H1 (cell line): ENCODE data around the gene MMP24OS. TPM values are rescaled to one million over a fixed set of nuclear protein-coding genes. Genes with fewer than 3 reads are reported as not detected.

Experiments
- CTCF ChIA-PET: fragments of 300-600 bp; sonication (Branson Sonifier 250); formaldehyde crosslinking; loops from one replicate; lab custom pipeline; 2021; ENCODE audit not compliant: partially characterized antibody; lab: Charles Lee
- POLR2A ChIA-PET: fragments of 300-600 bp; sonication (Branson Sonifier 250); formaldehyde crosslinking; loops from one replicate; lab custom pipeline; 2021; ENCODE audit warnings: inconsistent platforms; ENCODE audit not compliant: partially characterized antibody; lab: Charles Lee
- DNase-seq, 2 experiments: peaks; one replicate each; pipeline versions ENCODE4 v3.0.0 to v3.0.0-alpha.2; 2010 to 2022; ENCODE audit warnings: low spot score in 2 of 2, low read depth in 1 of 2, mixed read lengths in 1 of 2
- FAIRE-seq: peaks from 2 replicates; lab custom pipeline; 2011; peaks lifted over from hg19 to GRCh38; lab: Jason Lieb, UNC
- H2AFZ ChIP-seq: 2 replicates; pipeline ENCODE4 v1.8.1; 2012; ENCODE audit warnings: low read length, inconsistent platforms
- H2AK5ac ChIP-seq: 2 replicates; pipeline ENCODE4 v1.6.1; 2013; ENCODE audit warnings: low read depth, low read length
- H2BK120ac ChIP-seq: replicated peaks from 2 replicates; pipeline ENCODE3; 2013; ENCODE audit warnings: low read depth, low read length, inconsistent platforms
- H2BK12ac ChIP-seq: 2 replicates; pipeline ENCODE4 v1.6.1; 2013; ENCODE audit warnings: low read depth, low read length
- H2BK15ac ChIP-seq: 2 replicates; pipeline ENCODE4 v1.6.1; 2013; ENCODE audit warnings: low read length
- H2BK20ac ChIP-seq: 2 replicates; pipeline ENCODE4 v1.6.1; 2013; ENCODE audit warnings: low read length
- H2BK5ac ChIP-seq: 2 replicates; pipeline ENCODE4 v1.6.1; 2013; ENCODE audit warnings: low read depth, low read length
- H3K14ac ChIP-seq: 2 replicates; pipeline ENCODE4 v1.6.1; 2013; ENCODE audit warnings: inconsistent platforms; ENCODE audit not compliant: insufficient read length
- H3K18ac ChIP-seq: 2 replicates; pipeline ENCODE4 v1.6.1; 2013; ENCODE audit warnings: low read length; ENCODE audit errors: extremely low read depth
- H3K23ac ChIP-seq: 2 replicates; pipeline ENCODE4 v1.6.1; 2013; ENCODE audit warnings: inconsistent platforms; ENCODE audit not compliant: insufficient read length
- H3K23me2 ChIP-seq: 2 replicates; pipeline ENCODE4 v1.6.1; 2013; ENCODE audit warnings: low read depth, low read length
- H3K27ac ChIP-seq: 2 replicates; pipeline ENCODE4 v1.6.1; 2011; ENCODE audit warnings: low read depth, low read length, inconsistent platforms
- H3K27me3 ChIP-seq, 4 experiments: replicated peaks in 1 of 4; 1 replicate in 1 of 4; 2 replicates in 3 of 4; pipeline versions ENCODE4 v1.6.1 to v1.8.1; 2011 to 2013; ENCODE audit warnings: low read length in 3 of 4, mild to moderate bottlenecking in 3 of 4, inconsistent platforms in 2 of 4, mixed read lengths in 2 of 4, moderate library complexity in 1 of 4; ENCODE audit not compliant: control insufficient read depth in 3 of 4, insufficient read depth in 3 of 4; ENCODE audit errors: extremely low read depth in 1 of 4
- H3K36me3 ChIP-seq, 4 experiments: 2 replicates each; pipeline versions ENCODE4 v1.6.1 to v1.8.1; 2011 to 2013; ENCODE audit warnings: mild to moderate bottlenecking in 4 of 4, low read length in 3 of 4, moderate library complexity in 2 of 4, control low read depth in 1 of 4, inconsistent platforms in 1 of 4; ENCODE audit not compliant: insufficient read depth in 4 of 4, control insufficient read depth in 2 of 4
- H3K4ac ChIP-seq: replicated peaks from 2 replicates; pipeline ENCODE3; 2013; ENCODE audit warnings: low read length, low read depth, mixed read lengths, inconsistent platforms; ENCODE audit not compliant: insufficient read length
- H3K4me1 ChIP-seq, 4 experiments: replicated peaks in 1 of 4; 1 replicate in 1 of 4; 2 replicates in 3 of 4; pipeline versions ENCODE4 v1.6.1 to v1.8.1; 2011 to 2013; ENCODE audit warnings: low read length in 3 of 4, inconsistent platforms in 2 of 4, mixed read lengths in 1 of 4; ENCODE audit not compliant: insufficient read depth in 4 of 4, control insufficient read depth in 3 of 4
- H3K4me2 ChIP-seq, 2 experiments: 2 replicates each; pipeline versions ENCODE4 v1.6.1 to v1.8.1; 2011 to 2013; ENCODE audit warnings: low read depth in 2 of 2, low read length in 2 of 2, control low read depth in 1 of 2, inconsistent platforms in 1 of 2, mild to moderate bottlenecking in 1 of 2; ENCODE audit not compliant: insufficient read depth in 1 of 2
- H3K4me3 ChIP-seq, 4 experiments: fragments of 200-600, 300-600 bp in 1 of 4; sonication (generic), shearing (Covaris generic), sonication (Bioruptor Twin) in 1 of 4; 2 replicates each; pipeline versions ENCODE4 v1.5.1 to v1.8.1; 2011 to 2016; ENCODE audit warnings: low read length in 4 of 4, low read depth in 3 of 4, control low read depth in 2 of 4, inconsistent platforms in 2 of 4, mild to moderate bottlenecking in 2 of 4, mixed read lengths in 1 of 4, moderate library complexity in 1 of 4; ENCODE audit not compliant: insufficient read depth in 2 of 4; ENCODE audit errors: extremely low read depth in 1 of 4
- H3K56ac ChIP-seq: replicated peaks from 2 replicates; pipeline ENCODE3; 2013; ENCODE audit warnings: low read depth, mild to moderate bottlenecking, mixed read lengths, low read length, inconsistent platforms; ENCODE audit not compliant: insufficient read length
- H3K79me1 ChIP-seq: 2 replicates; pipeline ENCODE4 v1.6.1; 2013; ENCODE audit warnings: low read depth, low read length, control low read depth
- H3K79me2 ChIP-seq, 2 experiments: 2 replicates each; pipeline versions ENCODE4 v1.6.1 to v1.8.1; 2012 to 2013; ENCODE audit warnings: low read length in 2 of 2, mild to moderate bottlenecking in 2 of 2, inconsistent platforms in 1 of 2; ENCODE audit not compliant: insufficient read depth in 2 of 2, control insufficient read depth in 1 of 2
- H3K9ac ChIP-seq, 4 experiments: replicated peaks in 1 of 4; 1 replicate in 1 of 4; 2 replicates in 3 of 4; pipeline versions ENCODE4 v1.6.1 to v1.8.1; 2011 to 2013; ENCODE audit warnings: low read depth in 3 of 4, low read length in 3 of 4, control low read depth in 2 of 4, mild to moderate bottlenecking in 2 of 4, moderate library complexity in 2 of 4, inconsistent platforms in 1 of 4; ENCODE audit errors: extremely low read depth in 1 of 4
- H3K9me3 ChIP-seq, 2 experiments: 2 replicates each; pipeline versions ENCODE4 v1.6.1 to v1.8.1; 2012 to 2013; ENCODE audit warnings: mild to moderate bottlenecking in 2 of 2, moderate library complexity in 2 of 2, control low read depth in 1 of 2, inconsistent platforms in 1 of 2, low read depth in 1 of 2, low read length in 1 of 2, mixed read lengths in 1 of 2; ENCODE audit not compliant: insufficient read depth in 2 of 2
- H4K20me1 ChIP-seq, 2 experiments: replicated peaks in 1 of 2; 2 replicates each; pipeline versions ENCODE3 to v1.8.1; 2011 to 2013; ENCODE audit warnings: inconsistent platforms in 2 of 2, low read length in 2 of 2, mild to moderate bottlenecking in 1 of 2; ENCODE audit not compliant: insufficient read depth in 2 of 2, control insufficient read depth in 1 of 2
- H4K5ac ChIP-seq: 2 replicates; pipeline ENCODE4 v1.6.1; 2013; ENCODE audit warnings: low read length, low read depth, mixed read lengths, inconsistent platforms; ENCODE audit not compliant: insufficient read length
- H4K8ac ChIP-seq: 2 replicates; pipeline ENCODE4 v1.8.0; 2013; ENCODE audit warnings: mild to moderate bottlenecking, moderate library complexity, low read length, inconsistent platforms; ENCODE audit not compliant: insufficient read depth; ENCODE audit errors: extremely low read depth
- H4K91ac ChIP-seq: replicated peaks from 2 replicates; pipeline ENCODE3; 2013; ENCODE audit warnings: low read length, mixed read lengths, inconsistent platforms; ENCODE audit not compliant: insufficient read length
- CBX8 ChIP-seq: fragments of 300-800, 300-1000 bp; sonication (generic); IDR thresholded peaks from 2 replicates; pipeline ENCODE4 v1.7.1; 2016; ENCODE audit warnings: low read depth, low read length, borderline replicate concordance
- TAF7 ChIP-seq: optimal IDR thresholded peaks from 2 replicates; pipeline ENCODE3; 2011; ENCODE audit warnings: low read depth, mild to moderate bottlenecking, inconsistent platforms, low read length, moderate library complexity, borderline replicate concordance
- whole genome bisulfite sequencing, 2 experiments: shearing (Covaris generic) in 1 of 2; methylation state at CpG; one replicate each; pipeline versions ENCODE4 v1.1.6 to v1.1.7; 2013 to 2015; ENCODE audit warnings: low lambda C conversion rate in 2 of 2, mixed read lengths in 2 of 2, inconsistent platforms in 1 of 2, low coverage in 1 of 2, missing lambda C conversion rate in 1 of 2; ENCODE audit not compliant: insufficient replicate concordance in 2 of 2, insufficient coverage in 1 of 2, insufficient read length in 1 of 2; ENCODE audit errors: extremely low coverage in 1 of 2, missing lambda C conversion rate in 1 of 2; 5-methylcytosine and 5-hydroxymethylcytosine counted together
- polyA plus RNA-seq, 7 experiments: library from polyadenylated mRNA; depleted of rRNA in 3 of 7; stranded (reverse) in 5 of 7; unstranded in 2 of 7; fragments of >200 nt in 5 of 7; fragments of 200-250 nt in 2 of 7; gene quantifications; 1 replicate in 5 of 7; 2 replicates in 1 of 7; 4 replicates in 1 of 7; pipeline versions ENCODE4 v1.2.1 to v1.2.3, GENCODE V29; 2011 to 2013; ENCODE audit warnings: missing spikeins in 2 of 7, mixed read lengths in 2 of 7
- total RNA-seq: library from RNA; stranded (reverse); fragmentation: NEBNext Ultra II Directional; extraction: Animal tissue kit (Norgen Biotek cat#: 25700); gene quantifications from 2 replicates; pipeline ENCODE4 v1.2.1, GENCODE V29; 2021

MMP24OS gene
- total and polyA plus RNA-seq, 2 of the 8 experiments (the other 6 are each of a cell fraction or from before 2014, with no cell fraction given): 19.0 to 21.3 TPM

DNA sequence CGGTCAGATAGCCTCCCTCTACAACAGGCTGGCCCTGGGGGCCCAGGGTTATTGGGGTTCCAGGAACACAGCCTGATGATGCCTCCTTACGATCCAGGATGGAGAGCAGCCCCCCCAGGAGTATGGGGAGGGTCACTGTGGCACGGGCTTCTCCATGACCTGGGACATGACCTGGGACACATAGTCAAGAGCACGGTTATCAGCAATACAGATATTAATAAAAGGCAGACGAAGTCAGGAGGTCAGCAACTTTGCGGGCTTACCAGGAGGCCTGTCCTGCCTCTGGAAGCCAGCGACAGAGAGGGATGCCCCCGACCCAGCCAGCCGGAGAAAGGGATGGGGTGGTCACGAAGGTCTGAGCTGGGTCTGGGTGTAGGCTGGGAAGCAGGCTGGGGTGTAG is 795 bp downstream of the MMP24OS start:
- no peak overlapping the region for H3K14ac ChIP-seq
- TF ChIP-seq TAF7 (peak; percentile 44), CBX8 (no peak)
- TF ChIP-seq, all 59 proteins: peak for 1
- H3K4me3 ChIP-seq: peak overlapping the region; percentile 40 to 73 (median 66)
- H3K79me1 ChIP-seq: peaks cover 4% of the 10 kb centered on the region; the same call in 1 of the 2 replicates
- H3K79me2 ChIP-seq: peaks cover 0 to 7% of the 10 kb centered on the region in 2 experiments; a peak in 2 of 4 replicates
- H2BK12ac ChIP-seq: no peak overlapping the region
- no peak overlapping the region for H3K4ac ChIP-seq
- peak overlapping the region; percentile 88; the same call in 1 of the 2 replicates for H2BK5ac ChIP-seq
- no peak overlapping the region for H2BK120ac ChIP-seq
- 0 out of 2 replicates have a peak overlapping the region, but pooled peaks have one; percentile 22 for H3K27ac ChIP-seq
- peaks cover 7 to 12% of the 10 kb centered on the region in 2 experiments for H4K20me1 ChIP-seq
- peak overlapping the region; percentile 88 for H4K5ac ChIP-seq
- H3K56ac ChIP-seq: peak overlapping the region; percentile 70
- H2BK15ac ChIP-seq: 0 out of 2 replicates have a peak overlapping the region, but pooled peaks have one; percentile 61
- H3K23ac ChIP-seq: no peak overlapping the region
- H2BK20ac ChIP-seq: no peak overlapping the region
- H2AK5ac ChIP-seq: no peak overlapping the region
- peak overlapping the region; percentile 40 for H4K91ac ChIP-seq
- peak overlapping the region; percentile 71 to 95 for H3K4me2 ChIP-seq
- H3K18ac ChIP-seq: peak overlapping the region; percentile 60
- H4K8ac ChIP-seq: no peak overlapping the region
- CTCF ChIA-PET: interaction anchor here (0.6 to 11.1 kb wide), 4 partner anchors 17 to 110 kb away, joined by 3 to 104 read pairs (median 3); no protein-coding TSS in a partner anchor
- no peaks in the 10 kb centered on the region for H3K27me3 ChIP-seq
- FAIRE-seq (no peak), DNase-seq (no peak)
- peak overlapping the region; percentile 39 to 72 (median 60); a peak in 6 of 7 replicates for H3K9ac ChIP-seq
- 35% methylated on average over 10 of the region's 10 CpGs; no CpG with 5 or more reads in 1 of the 2 experiments for WGBS, 2 experiments
- no peak overlapping the region for H2AFZ ChIP-seq
- peaks cover 4% of the 10 kb centered on the region; the same call in 1 of the 2 replicates for H3K23me2 ChIP-seq
- H3K36me3 ChIP-seq: peaks cover 22 to 35% (median 27%) of the 10 kb centered on the region in 4 experiments
- peaks cover 5 to 9% (median 7%) of the 10 kb centered on the region in 4 experiments; a peak in 6 of 7 replicates for H3K4me1 ChIP-seq
- POLR2A ChIA-PET: interaction anchor here (1.0 to 7.9 kb wide), 12 partner anchors 11 to 458 kb away, joined by 3 to 98 read pairs (median 4); partner anchors contain the start of genes EDEM2, FAM83C and MMP24
- no peaks in the 10 kb centered on the region for H3K9me3 ChIP-seq
